HG03460 (cell line): ENCODE results near the gene CAPZB.
"Not testable (repeated sequence)": the region's sequence is repeated elsewhere in the genome, so short reads cannot be mapped to it uniquely, and the experiment has no call there.

Experiments used
- ATAC-seq: cut with Tn5 transposase; IDR thresholded peaks from one replicate; pipeline ENCODE4 v1.9.1; 2021; ENCODE audit not compliant: unreplicated experiment

Gene CAPZB

GRCh38 chr1:19499887-19500286, 14.5 kb upstream of the CAPZB start:
- ATAC-seq = not testable (repeated sequence)

GRCh38 chr1:19497443-19497842, 12.1 kb upstream of the CAPZB start:
- ATAC-seq = not testable (repeated sequence)

- no peak for ATAC-seq
Observed at GRCh38 chr1:19496527-19496874, 11.2 kb upstream of the CAPZB start.

- ATAC-seq = no peak
Observed at GRCh38 chr1:19495799-19496526, 10.6 kb upstream of the CAPZB start.

GRCh38 chr1:19495000-19495656, 9.8 kb upstream of the CAPZB start:
- no peak for ATAC-seq

- no peak for ATAC-seq
Observed at GRCh38 chr1:19493547-19493946, 8.2 kb upstream of the CAPZB start.

GRCh38 chr1:19489996-19490395, 4.7 kb upstream of the CAPZB start:
- ATAC-seq = no peak

GRCh38 chr1:19488136-19488535, 2.8 kb upstream of the CAPZB start:
- no peak for ATAC-seq

GRCh38 chr1:19484798-19485361, 459 bp downstream of the CAPZB start:
- peak; percentile 9 for ATAC-seq

GRCh38 chr1:19484338-19484797, 971 bp downstream of the CAPZB start:
- ATAC-seq = no peak

- no peak for ATAC-seq
Observed at GRCh38 chr1:19483691-19484090, 1.6 kb downstream of the CAPZB start.

GRCh38 chr1:19483261-19483660, 2.1 kb downstream of the CAPZB start:
- ATAC-seq = no peak

- no peak for ATAC-seq
Observed at GRCh38 chr1:19481826-19482398, 3.4 kb downstream of the CAPZB start.

- ATAC-seq = no peak
Observed at GRCh38 chr1:19480282-19480681, 5.1 kb downstream of the CAPZB start.

GRCh38 chr1:19479351-19480120, 5.8 kb downstream of the CAPZB start:
- no peak for ATAC-seq

GRCh38 chr1:19478322-19478721, 7.0 kb downstream of the CAPZB start:
- ATAC-seq = no peak

- peak; percentile 71 for ATAC-seq
Observed at GRCh38 chr1:19477284-19478249, 7.8 kb downstream of the CAPZB start.

GRCh38 chr1:19476450-19477190, 8.7 kb downstream of the CAPZB start:
- ATAC-seq = peak; percentile 45

- ATAC-seq = no peak
Observed at GRCh38 chr1:19475296-19475695, 10.0 kb downstream of the CAPZB start.
